Measurements from ENCODE around the gene C7.
"Not testable (repeated sequence)": the region's sequence is repeated elsewhere in the genome, so short reads cannot be mapped to it uniquely, and the experiment has no call there.

C7 gene

GRCh38 chr5:40909264-40909663 lies at the start of gene C7:
Gene C7, plus strand, starts transcription at chr5:40909497. Its CDS starts 114 bp downstream, at chr5:40909611.
- no peak within 1 kb of the TSS for H3K4me3 ChIP-seq (ENCODE audit: control insufficient read depth, low read depth, low read length)
- TF ChIP-seq CTCF (conservative IDR thresholded peaks at IDR 0.05; ENCODE audit: control insufficient read depth, insufficient read depth, low read depth, low read length) = no peak
- no peak for DNase-seq (ENCODE audit: low read depth)

DNA sequence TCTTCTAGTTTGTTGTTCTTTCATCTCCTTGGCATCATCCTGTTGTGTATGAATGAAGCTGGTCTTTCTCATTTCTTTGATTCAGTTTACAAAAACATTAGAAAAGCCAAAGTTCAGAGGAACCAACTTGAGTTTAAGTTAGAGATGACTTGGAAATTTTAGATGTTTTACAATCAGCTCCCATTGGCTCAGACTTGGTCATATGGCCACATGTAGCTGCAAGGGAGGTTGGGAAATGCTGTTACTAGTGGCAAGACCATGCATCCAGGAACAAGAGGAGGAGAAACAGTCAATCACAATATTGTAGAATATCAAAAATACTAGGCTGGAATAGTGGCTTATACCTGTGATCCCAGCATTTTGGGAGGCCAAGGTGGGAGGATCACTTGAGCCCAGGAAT lies 48.6 kb upstream of the C7 start:
- no peak overlapping the region for H3K4me3 ChIP-seq (ENCODE audit: control insufficient read depth, low read depth, low read length)
- no peak for TF ChIP-seq CTCF (conservative IDR thresholded peaks at IDR 0.05; ENCODE audit: control insufficient read depth, insufficient read depth, low read depth, low read length)
- DNase-seq (ENCODE audit: low read depth) = no peak

DNA sequence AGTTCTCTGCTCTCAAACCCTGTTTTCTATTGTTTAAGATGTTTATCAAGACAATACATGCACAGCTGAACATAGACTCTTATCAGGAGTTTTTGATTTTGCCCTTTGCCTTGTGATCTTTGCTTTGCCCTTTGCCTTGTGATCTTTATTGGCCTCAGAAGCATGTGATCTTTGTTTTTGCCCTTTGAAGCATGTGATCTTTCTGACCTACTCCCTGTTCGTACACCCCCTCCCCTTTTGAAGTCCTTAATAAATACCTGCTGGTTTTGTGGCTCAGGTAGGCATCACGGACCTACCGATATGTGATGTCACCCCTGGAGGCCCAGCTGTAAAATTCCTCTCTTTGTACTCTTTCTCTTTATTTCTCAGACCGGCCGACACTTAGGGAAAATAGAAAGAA lies 44.3 kb upstream of the C7 start:
- not testable (repeated sequence) for H3K4me3 ChIP-seq (ENCODE audit: control insufficient read depth, low read depth, low read length); DNase-seq (ENCODE audit: low read depth)

- no peak overlapping the region for H3K4me3 ChIP-seq (ENCODE audit: control insufficient read depth, low read depth, low read length)
- TF ChIP-seq CTCF (conservative IDR thresholded peaks at IDR 0.05; ENCODE audit: control insufficient read depth, insufficient read depth, low read depth, low read length) = no peak
- no peak for DNase-seq (ENCODE audit: low read depth)
Observed at GRCh38 chr5:40866844-40867243, 42.5 kb upstream of the C7 start.

- no peak for TF ChIP-seq CTCF (conservative IDR thresholded peaks at IDR 0.05; ENCODE audit: control insufficient read depth, insufficient read depth, low read depth, low read length)
- H3K4me3 ChIP-seq (ENCODE audit: control insufficient read depth, low read depth, low read length) = no peak overlapping the region
- no peak for DNase-seq (ENCODE audit: low read depth)
Observed at GRCh38 chr5:40869384-40869783, 39.9 kb upstream of the C7 start.

DNA sequence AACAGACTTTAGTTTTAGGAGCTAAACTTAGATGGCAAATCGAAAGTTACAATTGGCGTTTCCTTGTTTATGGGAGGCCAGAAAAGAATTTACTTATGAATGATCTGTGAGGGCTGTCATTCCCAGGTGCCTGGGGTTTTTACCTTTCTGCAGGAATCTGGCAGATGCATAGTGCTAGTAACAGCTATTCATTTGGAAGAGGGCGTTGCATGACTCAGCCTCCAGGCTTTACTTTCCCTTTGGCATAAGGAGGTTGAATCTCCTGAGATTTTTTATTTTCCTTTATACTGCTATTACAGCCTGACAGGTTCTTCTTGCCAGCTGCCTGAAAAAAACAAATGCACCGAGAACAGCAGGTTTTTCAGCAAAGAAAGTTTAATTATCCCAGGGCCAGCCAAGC lies 38.1 kb upstream of the C7 start:
- peak; percentile 16 for DNase-seq (ENCODE audit: low read depth)
- TF ChIP-seq CTCF (conservative IDR thresholded peaks at IDR 0.05; ENCODE audit: control insufficient read depth, insufficient read depth, low read depth, low read length) = no peak
- no peak overlapping the region for H3K4me3 ChIP-seq (ENCODE audit: control insufficient read depth, low read depth, low read length)

GRCh38 chr5:40872253-40872652 lies 37.0 kb upstream of the C7 start:
- DNase-seq (ENCODE audit: low read depth) = not testable (repeated sequence)

DNA sequence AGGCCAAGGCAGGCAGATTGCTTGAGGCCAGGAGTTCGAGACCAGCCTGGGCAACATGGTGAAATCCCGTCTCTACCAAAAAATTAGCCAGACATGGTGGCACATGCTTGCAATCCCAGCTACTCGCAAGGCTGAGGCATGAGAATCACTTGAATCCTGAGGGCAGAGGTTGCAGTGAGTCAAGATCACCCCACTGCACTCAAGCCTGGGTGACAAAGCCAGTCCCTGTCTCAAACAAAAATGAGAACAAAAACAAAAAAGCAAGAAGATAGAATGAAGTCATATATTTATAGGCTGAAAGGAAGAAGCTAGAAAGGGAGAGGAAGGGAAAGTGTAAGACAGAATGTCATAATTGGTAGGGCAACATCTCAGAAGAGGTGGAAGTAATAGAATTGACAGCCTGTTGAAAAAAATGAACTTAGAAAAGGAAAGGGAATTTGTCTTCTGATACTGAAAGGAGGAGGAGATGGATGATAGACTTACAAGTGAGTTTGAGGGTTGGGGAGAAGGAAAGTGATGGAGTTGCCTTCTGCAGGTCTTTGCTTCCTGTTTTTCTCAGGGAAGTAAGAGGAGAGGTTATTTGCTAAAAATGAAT lies 35.9 kb upstream of the C7 start:
- TF ChIP-seq CTCF (conservative IDR thresholded peaks at IDR 0.05; ENCODE audit: control insufficient read depth, insufficient read depth, low read depth, low read length) = no peak
- no peak overlapping the region for H3K4me3 ChIP-seq (ENCODE audit: control insufficient read depth, low read depth, low read length)
- DNase-seq (ENCODE audit: low read depth) = peak; percentile 12

More at GRCh38 chr5:40872253-40872652, 37.0 kb upstream of the C7 start:
- H3K4me3 ChIP-seq (ENCODE audit: control insufficient read depth, low read depth, low read length) = not testable (repeated sequence)

Measured in fibroblast of mammary gland (primary cell).